Measurements from ENCODE around the gene RANBP17. TPM values are rescaled to one million over a fixed set of nuclear protein-coding genes. Genes with fewer than 3 reads are reported as not detected.

Gene RANBP17
- total RNA-seq, 2 donors from 2014 or later: 5.4 to 19.8 TPM

- WGBS: 46% methylated on average over 2 of the region's 2 CpGs
- no peaks in the 10 kb centered on the region for H3K27me3 ChIP-seq (replicated peaks; ENCODE audit: insufficient read depth)
- no peaks in the 10 kb centered on the region for H3K4me1 ChIP-seq (replicated peaks)
- no peak for DNase-seq (ENCODE audit: low spot score)
- intact Hi-C loops (cut with DNase I): no loop called here
- H3K27ac ChIP-seq: no peak overlapping the region
- no peak overlapping the region for H3K4me3 ChIP-seq
- H3K9me3 ChIP-seq: no peaks in the 10 kb centered on the region
- TF ChIP-seq CTCF (IDR thresholded peaks at IDR 0.05) (no peak), POLR2A (IDR thresholded peaks at IDR 0.05) (no peak), POLR2AphosphoS5 (IDR thresholded peaks at IDR 0.05) (no peak)
- no peaks in the 10 kb centered on the region for H3K36me3 ChIP-seq
Measured at GRCh38 chr5:170843870-170844269, 17.9 kb upstream of the RANBP17 start.

GRCh38 chr5:170844651-170845050 is 17.2 kb upstream of the RANBP17 start:
- intact Hi-C loops (cut with DNase I): no loop called here
- no peak overlapping the region for H3K4me3 ChIP-seq
- no peak overlapping the region for H3K27ac ChIP-seq
- H3K36me3 ChIP-seq: no peaks in the 10 kb centered on the region
- DNase-seq (ENCODE audit: low spot score): no peak
- WGBS: 78% methylated on average over 2 of the region's 2 CpGs
- H3K27me3 ChIP-seq (replicated peaks; ENCODE audit: insufficient read depth): no peaks in the 10 kb centered on the region
- H3K4me1 ChIP-seq (replicated peaks): no peaks in the 10 kb centered on the region
- TF ChIP-seq POLR2AphosphoS5 (IDR thresholded peaks at IDR 0.05) (no peak), POLR2A (IDR thresholded peaks at IDR 0.05) (no peak)
- H3K9me3 ChIP-seq: no peaks in the 10 kb centered on the region

- no peak overlapping the region for H3K27ac ChIP-seq
- H3K9me3 ChIP-seq: no peaks in the 10 kb centered on the region
- DNase-seq (ENCODE audit: low spot score): no peak
- H3K4me1 ChIP-seq (replicated peaks): no peaks in the 10 kb centered on the region
- no peaks in the 10 kb centered on the region for H3K36me3 ChIP-seq
- intact Hi-C loops (cut with DNase I): no loop called here
- TF ChIP-seq POLR2AphosphoS5 (IDR thresholded peaks at IDR 0.05) (no peak), POLR2A (IDR thresholded peaks at IDR 0.05) (no peak), CTCF (IDR thresholded peaks at IDR 0.05) (no peak)
- H3K27me3 ChIP-seq (replicated peaks; ENCODE audit: insufficient read depth): no peaks in the 10 kb centered on the region
- H3K4me3 ChIP-seq: no peak overlapping the region
Measured at GRCh38 chr5:170846416-170846815, 15.4 kb upstream of the RANBP17 start.

- H3K4me1 ChIP-seq (replicated peaks): no peaks in the 10 kb centered on the region
- intact Hi-C loops (cut with DNase I): no loop called here
- no peak overlapping the region for H3K27ac ChIP-seq
- no peaks in the 10 kb centered on the region for H3K9me3 ChIP-seq
- H3K36me3 ChIP-seq: no peaks in the 10 kb centered on the region
- H3K4me3 ChIP-seq: no peak overlapping the region
- TF ChIP-seq POLR2AphosphoS5 (IDR thresholded peaks at IDR 0.05) (no peak), POLR2A (IDR thresholded peaks at IDR 0.05) (no peak), CTCF (IDR thresholded peaks at IDR 0.05) (no peak)
- H3K27me3 ChIP-seq (replicated peaks; ENCODE audit: insufficient read depth): no peaks in the 10 kb centered on the region
- no peak for DNase-seq (ENCODE audit: low spot score)
Measured at GRCh38 chr5:170846846-170847245, 15.0 kb upstream of the RANBP17 start.

GRCh38 chr5:170848033-170848432 is 13.8 kb upstream of the RANBP17 start:
- Histone ChIP-seq H3K9me3 (no peaks in the 10 kb centered on the region), H3K27me3 (replicated peaks; ENCODE audit: insufficient read depth) (no peaks in the 10 kb centered on the region), H3K4me3 (no peak overlapping the region), H3K4me1 (replicated peaks) (no peaks in the 10 kb centered on the region), H3K36me3 (no peaks in the 10 kb centered on the region), H3K27ac (no peak overlapping the region)
- no peak for DNase-seq (ENCODE audit: low spot score)
- intact Hi-C loops (cut with DNase I): no loop called here
- 62% methylated on average over 5 of the region's 5 CpGs for WGBS
- TF ChIP-seq CTCF (IDR thresholded peaks at IDR 0.05): no peak
- TF ChIP-seq POLR2AphosphoS5 (IDR thresholded peaks at IDR 0.05): no peak
- TF ChIP-seq POLR2A (IDR thresholded peaks at IDR 0.05): no peak
